OCI-LY1 (cell line): ENCODE measurements around the gene WDSUB1.

Source experiments
- EZH2 ChIP-seq: fragments of 200-600 bp; sonication (generic), shearing (Covaris generic); IDR thresholded peaks from 2 replicates; pipeline ENCODE4 v1.8.0; 2017; ENCODE audit warnings: borderline replicate concordance, mixed run types, mild to moderate bottlenecking, antibody characterized with exemption, low read length, moderate library complexity, mixed read lengths
- TF ChIP-seq, protein P1 (sequence below): fragments of 200-600 bp; sonication (generic), shearing (Covaris generic); IDR thresholded peaks from 2 replicates; pipeline ENCODE4 v1.5.1; 2017; ENCODE audit warnings: mild to moderate bottlenecking, antibody characterized with exemption, low read length, moderate library complexity, mixed read lengths

- TF ChIP-seq, protein P1, sequence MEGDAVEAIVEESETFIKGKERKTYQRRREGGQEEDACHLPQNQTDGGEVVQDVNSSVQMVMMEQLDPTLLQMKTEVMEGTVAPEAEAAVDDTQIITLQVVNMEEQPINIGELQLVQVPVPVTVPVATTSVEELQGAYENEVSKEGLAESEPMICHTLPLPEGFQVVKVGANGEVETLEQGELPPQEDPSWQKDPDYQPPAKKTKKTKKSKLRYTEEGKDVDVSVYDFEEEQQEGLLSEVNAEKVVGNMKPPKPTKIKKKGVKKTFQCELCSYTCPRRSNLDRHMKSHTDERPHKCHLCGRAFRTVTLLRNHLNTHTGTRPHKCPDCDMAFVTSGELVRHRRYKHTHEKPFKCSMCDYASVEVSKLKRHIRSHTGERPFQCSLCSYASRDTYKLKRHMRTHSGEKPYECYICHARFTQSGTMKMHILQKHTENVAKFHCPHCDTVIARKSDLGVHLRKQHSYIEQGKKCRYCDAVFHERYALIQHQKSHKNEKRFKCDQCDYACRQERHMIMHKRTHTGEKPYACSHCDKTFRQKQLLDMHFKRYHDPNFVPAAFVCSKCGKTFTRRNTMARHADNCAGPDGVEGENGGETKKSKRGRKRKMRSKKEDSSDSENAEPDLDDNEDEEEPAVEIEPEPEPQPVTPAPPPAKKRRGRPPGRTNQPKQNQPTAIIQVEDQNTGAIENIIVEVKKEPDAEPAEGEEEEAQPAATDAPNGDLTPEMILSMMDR, result no peak
- TF ChIP-seq EZH2, result no peak
These were observed 5.5 kb downstream of the WDSUB1 start for GRCh38 chr2:159281002-159281401.
